Endometrial microvascular endothelial cells (primary cell): Measurements from ENCODE around the gene CABLES1. TPM values are rescaled to one million over a fixed set of nuclear protein-coding genes. Genes with fewer than 3 reads are reported as not detected.

Experiments used
- in situ Hi-C: cut with HindIII; loops from 2 replicates; pipeline ENCODE4 v1.10.0; 2017; ENCODE audit warnings: low sequenced_read_pairs, low pct_unique_long_range_greater_than_20kb; ENCODE audit errors: inconsistent ontology term
- total RNA-seq: library from RNA; depleted of rRNA; stranded (reverse); fragments of >200 nt; gene quantifications from one replicate; pipeline ENCODE4 v1.2.3, GENCODE V29; 2015; ENCODE audit errors: inconsistent ontology term

CABLES1 gene
- total RNA-seq, 1 donor from 2014 or later, result 12.6 TPM

DNA sequence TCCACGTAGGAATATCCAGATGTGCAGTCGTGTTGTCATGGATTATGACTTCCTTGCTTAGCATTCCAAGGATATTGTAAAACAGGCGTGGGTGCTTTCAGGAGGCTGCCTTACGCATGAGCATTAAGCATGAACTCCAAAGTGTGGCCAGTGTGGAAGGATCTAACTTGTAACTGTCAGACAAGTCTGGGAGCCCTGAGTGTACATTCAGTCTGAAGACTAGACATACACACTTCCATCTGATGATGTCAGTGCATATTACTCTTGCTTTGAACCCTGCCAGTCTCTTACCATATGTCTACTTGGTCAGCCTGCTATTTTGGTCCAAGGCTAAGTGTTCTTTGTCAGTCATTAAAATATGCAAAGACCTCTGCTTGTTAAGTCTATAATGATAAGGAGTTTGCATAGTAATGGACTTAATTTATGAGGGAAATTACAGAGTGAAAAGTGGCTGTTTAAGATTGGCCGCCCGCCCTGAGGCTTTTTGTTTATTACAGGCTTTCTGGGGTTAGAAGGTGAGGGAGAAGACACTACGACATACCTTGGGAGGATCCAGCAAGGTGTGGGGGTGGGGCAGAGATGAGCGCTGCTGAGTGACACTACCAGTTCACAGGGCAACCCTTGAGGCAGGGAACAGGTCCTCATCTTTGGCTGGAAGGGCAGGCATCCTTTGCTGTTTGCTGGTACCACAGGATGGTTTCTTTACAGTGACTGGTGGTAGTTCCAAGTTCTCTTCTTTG, 48.3 kb downstream of the CABLES1 start:
- in situ Hi-C loops, result no loop called here

DNA sequence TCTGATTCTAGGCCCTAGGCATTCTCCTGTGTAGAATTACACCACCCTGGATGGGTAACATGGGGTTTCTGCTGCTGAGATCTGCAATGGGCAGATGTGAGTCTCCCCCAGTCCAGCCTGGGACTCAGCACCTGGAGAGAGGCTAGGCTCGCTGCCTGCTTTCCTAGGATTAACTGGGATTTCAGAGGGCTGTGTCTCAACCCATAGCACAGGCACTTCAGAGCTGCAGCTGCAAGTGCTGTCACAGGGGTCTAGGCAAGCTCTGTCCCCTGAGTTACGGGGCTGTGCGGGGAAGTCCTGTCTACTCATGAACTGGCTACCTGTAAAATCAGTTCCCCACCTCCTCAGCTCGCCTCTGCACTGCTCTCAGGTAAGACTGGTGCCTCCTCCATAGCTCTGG, 51.5 kb downstream of the CABLES1 start:
- in situ Hi-C loops, result no loop called here

GRCh38 chr18:23188068-23188760, 52.9 kb downstream of the CABLES1 start:
- in situ Hi-C loops, result no loop called here

DNA sequence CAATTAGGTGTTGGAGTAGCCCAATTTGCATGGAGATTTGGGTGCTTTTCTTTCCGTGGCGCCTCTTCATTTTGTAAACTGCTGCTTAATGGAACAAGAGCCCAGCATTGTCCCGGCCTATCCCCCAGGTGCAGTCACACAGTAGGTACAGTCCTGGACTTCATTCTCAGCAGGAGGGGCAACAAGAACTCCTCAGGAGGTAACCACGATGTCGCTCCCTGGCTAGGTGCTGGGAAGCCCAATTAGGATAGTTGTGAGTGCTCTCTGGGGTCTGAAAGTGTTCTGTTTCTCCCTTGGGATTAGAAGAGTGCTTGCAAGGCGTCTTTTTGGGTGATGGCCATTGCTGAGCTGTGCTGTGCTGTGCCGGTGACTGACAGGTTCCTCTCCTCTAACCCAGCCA, 53.8 kb downstream of the CABLES1 start:
- in situ Hi-C loops, result no loop called here

DNA sequence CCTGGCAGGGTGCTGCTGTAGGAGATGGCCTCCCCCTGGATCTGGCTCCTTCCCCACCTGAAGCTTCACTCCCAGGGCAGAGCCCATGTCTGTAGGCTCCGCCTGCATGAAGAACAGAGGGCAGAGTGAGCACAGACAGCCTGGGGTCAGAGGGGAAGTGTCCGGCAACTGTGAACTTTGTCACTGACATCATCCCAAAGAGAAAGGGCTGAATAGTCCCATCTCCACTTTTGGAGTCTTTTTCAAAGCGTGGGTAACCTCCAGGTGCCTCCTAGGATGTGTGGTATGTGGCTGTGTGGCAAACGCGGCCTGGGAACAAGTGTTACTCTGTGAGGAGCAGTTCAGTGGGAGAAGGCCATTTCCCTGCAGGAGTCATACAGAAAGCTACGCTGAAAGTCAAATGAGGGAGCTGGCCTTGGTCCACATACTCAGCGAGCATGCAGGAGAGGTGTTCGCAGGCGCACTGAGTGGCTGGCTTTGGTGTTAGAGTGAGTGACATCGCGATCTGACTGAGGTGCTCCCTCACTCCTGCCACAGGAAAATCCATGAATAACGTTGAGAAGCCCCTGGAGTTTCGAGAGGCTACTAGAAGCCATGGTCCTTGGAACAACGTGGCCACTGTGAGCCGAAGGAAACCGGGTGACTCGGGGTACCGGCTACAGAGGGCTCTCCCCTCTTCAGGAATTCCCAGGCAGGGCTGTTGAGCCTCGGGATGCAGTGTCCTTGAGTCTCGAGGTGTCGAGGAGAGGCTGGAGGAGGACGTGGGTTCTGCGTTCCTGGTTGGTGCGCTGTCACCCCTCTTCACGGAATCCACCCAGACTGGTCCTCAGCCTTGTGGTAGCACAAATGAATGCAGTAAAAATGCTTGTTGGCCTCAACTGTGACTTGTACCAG, 54.7 kb downstream of the CABLES1 start:
- in situ Hi-C loops, result no loop called here

GRCh38 chr18:23191232-23191631, 55.9 kb downstream of the CABLES1 start:
- in situ Hi-C loops, result no loop called here

DNA sequence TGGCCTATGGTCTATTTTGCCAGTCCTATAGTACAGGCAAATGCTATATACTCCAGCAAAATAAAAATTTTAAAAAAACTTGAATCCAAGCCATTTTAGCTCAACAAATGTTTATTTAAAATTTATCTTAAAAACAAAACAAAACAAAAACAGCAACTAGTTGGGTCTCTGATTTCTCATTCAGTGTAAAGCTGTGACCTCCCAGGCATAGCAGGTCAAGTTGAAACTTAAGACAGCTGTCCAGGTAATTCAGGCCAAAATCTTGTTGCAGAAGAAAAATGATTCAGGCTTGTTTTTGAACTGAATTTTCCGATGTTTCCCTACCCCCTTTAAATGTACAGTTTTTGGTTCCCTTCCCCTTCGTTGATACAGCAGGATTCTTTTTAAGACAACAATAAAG, 58.5 kb downstream of the CABLES1 start:
- in situ Hi-C loops, result no loop called here

DNA sequence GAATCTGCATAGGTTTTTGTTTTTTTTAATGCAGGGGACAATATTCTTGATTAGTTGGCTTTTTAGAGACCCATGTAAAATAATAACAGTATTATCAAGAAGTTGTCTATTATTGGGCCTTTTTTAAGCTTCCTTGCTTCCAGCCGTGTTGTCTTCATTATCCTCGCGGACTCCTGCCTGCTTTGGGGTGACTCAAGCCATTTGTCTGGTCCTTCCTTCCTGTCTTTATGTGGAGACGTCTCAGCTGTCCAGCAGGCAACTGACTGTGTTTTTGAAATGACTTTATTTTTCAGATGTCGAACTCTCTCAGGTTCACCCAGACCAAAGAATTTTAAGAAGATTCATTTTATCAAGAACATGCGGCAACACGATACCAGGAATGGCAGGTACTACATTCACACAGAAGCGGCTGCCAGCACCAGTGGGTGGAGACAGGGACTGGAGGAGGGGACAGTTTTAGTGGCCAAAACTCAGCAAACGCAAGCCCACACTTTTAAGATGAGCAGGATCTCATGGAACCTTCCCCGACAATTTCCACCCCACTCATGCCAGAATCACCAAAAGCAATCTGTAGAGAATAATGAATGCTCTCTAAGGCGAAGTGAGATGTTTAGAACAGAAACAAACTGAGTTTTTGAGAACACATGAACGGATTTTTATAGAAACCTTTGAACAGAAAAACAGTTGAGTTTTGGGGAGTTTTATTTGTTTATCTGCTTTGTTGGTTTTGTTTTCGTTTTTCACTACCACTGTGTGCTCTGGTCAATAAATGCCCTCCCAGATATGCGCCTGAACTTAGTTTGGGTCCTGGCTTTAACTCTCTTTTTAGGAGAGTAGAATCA, 59.1 kb downstream of the CABLES1 start:
- in situ Hi-C loops, result no loop called here

GRCh38 chr18:23194997-23195957, 60.0 kb downstream of the CABLES1 start:
- in situ Hi-C loops, result no loop called here

DNA sequence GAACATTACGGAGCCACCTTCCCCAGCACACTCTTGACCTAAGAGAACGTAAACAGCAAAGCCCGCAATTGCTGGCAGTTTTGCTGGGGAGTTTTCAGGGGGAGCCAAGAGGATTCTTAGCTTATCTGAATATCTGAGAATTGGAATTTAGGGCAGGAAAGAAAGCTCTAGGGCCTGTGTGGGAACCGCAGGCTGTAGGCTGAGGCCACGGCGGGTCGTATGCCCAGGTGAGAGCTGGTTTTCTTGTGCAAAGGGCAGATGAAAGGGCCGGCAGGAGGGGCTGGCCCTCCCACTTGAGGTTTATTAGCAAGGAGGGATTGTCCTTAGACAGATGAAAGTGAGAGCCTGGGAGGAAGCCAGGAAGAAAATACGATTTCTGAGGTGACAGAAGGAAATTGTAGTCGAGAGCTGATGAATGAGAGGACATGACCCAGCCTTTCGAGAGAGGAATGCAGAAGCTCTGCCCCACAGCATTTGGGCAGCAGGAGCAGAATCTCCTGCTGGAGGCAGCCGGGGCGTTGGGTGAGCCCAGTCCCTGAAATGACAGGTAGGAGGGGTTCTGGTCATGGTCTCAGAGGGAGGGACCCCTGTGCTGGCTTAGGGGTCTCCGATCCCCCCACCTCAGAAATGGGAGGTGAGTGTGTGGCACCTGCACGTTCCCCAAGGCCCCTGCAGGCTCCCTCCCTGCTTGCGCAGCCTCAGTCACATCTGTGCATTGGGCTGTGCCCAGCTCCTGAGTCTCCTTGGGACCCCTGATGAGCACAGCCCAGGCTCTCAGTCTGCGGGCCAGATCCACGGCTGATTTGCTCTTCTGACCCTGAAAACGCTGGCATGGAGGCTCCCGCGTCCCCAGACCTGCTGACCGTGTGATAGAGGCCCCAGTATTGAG, 61.1 kb downstream of the CABLES1 start:
- in situ Hi-C loops, result no loop called here

DNA sequence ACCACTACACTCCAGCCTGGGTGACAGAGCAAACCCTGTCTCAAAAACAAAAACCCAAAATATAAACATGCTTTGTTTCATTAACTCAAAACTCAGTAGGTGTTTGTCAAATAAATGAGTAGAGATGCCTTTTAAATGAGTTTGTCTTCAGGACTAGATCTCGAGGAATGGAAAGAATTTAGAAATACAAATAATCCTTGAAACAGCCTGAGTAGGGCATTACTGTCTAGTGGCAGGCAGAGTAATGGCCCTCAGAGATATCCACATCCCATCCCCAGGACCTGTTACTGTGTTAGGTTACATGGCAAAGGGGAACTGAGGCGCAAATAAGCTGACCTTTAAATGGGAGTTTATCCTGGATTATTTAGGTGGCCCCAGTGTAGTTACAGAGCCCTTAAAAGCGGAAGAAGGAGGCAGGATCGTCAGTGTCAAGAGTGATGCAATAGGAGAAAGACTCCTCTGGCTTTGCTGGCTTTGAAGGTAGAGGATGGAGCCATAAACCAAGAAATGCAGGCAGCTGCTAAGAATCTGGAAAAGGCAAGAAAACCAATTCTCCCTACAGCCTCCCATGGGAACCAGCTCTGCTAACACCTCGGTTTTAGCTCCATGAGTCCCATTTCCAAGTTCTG, 63.0 kb downstream of the CABLES1 start:
- in situ Hi-C loops, result no loop called here

DNA sequence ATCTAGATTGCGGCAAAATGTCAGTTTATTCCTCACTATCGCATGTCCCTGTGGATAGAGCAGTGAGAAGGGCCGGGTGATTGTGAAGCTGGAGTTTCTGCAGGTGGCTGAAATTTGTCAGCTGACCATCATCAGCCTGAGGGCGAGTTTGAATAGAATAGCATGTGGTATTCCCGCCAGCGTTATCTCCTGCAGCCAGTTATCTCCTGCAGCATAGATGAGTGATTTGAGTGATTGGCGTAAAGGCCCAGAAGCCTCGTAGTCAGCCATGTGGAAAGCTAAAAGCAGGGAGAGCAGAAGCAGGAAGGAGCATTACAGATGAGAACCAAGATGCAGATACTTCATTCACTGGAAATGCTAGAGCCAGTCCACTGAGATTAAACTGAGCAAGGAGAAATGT, 65.5 kb downstream of the CABLES1 start:
- in situ Hi-C loops, result no loop called here

- in situ Hi-C loops, result no loop called here
Observed at GRCh38 chr18:23201741-23202140, 66.5 kb downstream of the CABLES1 start.

DNA sequence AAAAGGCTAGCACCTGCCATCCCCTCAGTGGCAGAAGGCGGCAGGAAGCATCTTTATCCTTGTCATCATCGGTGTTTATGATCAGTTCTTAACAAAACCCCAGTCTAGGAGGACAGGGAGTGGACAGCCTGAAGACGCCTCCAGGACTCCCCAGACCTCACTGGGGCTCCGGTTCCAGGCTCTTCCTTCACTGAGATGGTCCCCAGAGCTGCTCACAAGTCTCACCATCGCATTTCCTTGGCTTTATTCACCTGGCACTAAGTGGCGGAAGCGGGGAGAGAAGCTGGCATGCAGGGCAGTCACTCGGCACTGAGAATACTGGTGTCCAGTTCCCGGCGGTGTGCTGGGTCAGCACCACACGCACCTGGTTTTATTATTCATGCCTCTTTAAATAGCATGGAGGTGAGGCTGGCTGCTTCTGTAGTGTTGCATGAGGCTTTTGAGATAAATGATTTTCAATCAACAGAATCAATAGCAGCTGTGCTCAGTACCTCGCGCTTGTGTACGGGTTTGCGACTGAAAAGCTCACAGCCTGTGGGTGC, 68.7 kb downstream of the CABLES1 start:
- in situ Hi-C loops, result no loop called here

DNA sequence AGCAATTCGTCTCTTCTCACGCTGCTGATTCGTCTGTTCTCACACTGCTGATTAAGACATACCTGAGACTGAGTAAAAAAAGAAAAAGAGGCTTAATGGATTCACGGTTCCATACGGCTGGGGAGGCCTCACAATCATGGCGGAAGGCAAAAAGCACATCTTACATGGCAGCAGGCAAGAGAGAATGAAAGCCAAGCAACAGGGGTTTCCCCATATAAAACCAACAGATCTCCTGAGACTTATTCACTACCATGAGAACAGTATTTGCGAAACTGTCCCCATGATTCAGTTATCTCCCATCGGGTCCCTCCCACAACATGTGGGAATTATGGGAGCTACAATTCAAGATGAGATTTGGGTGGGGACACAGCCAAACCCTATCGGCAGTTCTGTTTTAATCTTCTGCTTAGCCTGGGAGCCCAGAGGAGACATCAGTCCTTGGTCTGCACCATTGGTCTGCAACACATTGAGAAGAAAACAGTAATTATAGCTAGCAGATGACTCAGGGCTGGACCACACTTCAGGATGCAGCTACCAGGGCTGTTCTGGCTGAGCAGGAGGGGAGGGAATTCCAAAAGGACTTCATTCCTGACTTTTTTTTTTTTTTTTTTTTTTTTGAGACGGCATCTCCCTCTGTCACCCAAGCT, 69.4 kb downstream of the CABLES1 start:
- in situ Hi-C loops, result no loop called here

DNA sequence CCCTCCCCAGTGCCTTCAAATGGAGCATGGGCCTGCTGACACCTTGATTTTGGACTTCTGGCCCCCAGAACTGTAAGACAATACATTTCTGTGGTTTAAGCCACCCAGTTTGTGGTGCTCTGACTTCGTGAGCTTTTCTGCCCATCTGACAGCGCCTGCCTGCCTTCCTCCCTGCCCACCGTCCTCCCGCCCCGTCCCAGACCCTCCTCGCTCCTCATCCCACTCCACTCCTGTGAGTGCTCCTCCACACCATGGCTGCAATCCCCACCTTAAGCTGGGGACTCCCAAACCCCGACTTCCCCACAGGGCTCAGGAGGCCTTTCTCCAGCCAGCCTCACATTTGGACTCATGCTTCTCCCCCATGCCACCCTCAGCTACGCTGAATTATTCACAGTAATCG, 70.7 kb downstream of the CABLES1 start:
- in situ Hi-C loops, result no loop called here
